GM12892 (cell line): Measurements from ENCODE around the gene ZCWPW1.
"Not testable (repeated sequence)": the region's sequence is repeated elsewhere in the genome, so short reads cannot be mapped to it uniquely, and the experiment has no call there.

ENCODE experiments used
- DNase-seq: peaks from one replicate; pipeline ENCODE4 v3.0.0; 2011; ENCODE audit not compliant: insufficient read length
- FAIRE-seq: peaks from 2 replicates; lab custom pipeline; 2011; peaks lifted over from hg19 to GRCh38; lab: Jason Lieb, UNC
- POLR2A ChIP-seq: IDR thresholded peaks from 2 replicates; pipeline ENCODE4 v1.6.1; 2011; ENCODE audit warnings: low read depth, low read length, control low read depth
- POLR2AphosphoS5 ChIP-seq: IDR thresholded peaks from 2 replicates; pipeline ENCODE4 v1.6.1; 2011; ENCODE audit warnings: low read depth, low read length, control low read depth
- TAF1 ChIP-seq: IDR thresholded peaks from 2 replicates; pipeline ENCODE4 v1.6.1; 2011; ENCODE audit warnings: low read depth, mild to moderate bottlenecking, control low read depth, low read length, borderline replicate concordance

Gene ZCWPW1

DNA sequence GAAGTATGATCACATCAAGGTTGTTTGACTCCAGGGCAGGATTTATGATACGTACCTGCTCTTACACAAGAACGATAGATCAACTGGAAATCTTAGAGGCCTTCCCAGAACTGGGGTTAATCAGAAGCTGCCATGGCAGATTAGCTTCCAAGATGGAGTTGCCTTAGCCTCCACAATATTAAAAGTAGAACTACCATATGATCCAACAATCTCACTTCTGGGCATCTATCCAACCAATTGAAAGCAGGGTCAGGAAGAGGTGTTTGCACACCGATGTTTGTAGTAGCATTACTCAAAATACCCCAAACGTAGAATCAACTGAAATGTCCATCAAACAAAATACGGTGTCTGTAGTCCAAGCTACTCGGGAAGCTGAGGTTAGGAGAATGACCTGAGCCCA lies 64.0 kb downstream of the ZCWPW1 start:
- no peak for FAIRE-seq
- no peak for DNase-seq
- TF ChIP-seq POLR2A (no peak), TAF1 (no peak), POLR2AphosphoS5 (no peak)

DNA sequence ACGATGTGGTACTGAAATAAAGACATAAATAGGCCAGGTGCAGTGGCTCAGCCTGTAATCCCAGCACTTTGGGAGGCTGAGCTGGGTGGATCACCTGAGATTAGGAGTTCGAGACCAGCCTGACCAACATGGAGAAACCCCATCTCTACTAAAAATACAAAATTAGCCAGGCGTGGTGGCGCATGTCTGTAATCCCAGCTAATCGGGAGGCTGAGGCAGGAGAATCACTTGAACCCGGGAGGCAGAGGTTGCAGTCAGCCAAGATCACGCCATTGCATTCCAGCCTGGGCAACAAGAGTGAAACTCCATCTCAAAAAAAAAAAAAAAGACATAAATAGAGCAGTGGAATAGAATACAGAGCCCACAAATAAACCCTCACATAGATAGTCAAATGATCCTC lies 64.7 kb downstream of the ZCWPW1 start:
- DNase-seq, FAIRE-seq: not testable (repeated sequence)

DNA sequence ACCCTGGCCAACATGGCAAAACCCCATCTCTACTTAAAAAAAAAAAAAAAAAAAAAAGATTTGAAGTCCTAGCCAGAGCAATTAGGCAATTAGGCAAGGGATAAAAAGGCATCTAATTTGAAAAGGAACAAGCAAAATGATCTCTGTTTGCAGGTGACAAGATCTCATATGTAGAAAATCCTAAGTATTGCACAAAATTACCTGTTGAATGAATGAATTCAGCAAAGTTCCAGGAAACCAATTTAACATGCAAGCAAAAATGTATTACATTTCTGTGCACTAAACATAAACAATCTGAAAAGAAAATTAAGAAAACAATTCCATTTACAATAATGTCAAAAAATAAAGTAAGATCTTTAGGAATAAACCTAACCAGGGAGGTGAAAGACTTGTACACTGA lies 65.4 kb downstream of the ZCWPW1 start:
- DNase-seq (no peak), FAIRE-seq (no peak)
- TF ChIP-seq POLR2A (no peak), TAF1 (no peak), POLR2AphosphoS5 (no peak)

DNA sequence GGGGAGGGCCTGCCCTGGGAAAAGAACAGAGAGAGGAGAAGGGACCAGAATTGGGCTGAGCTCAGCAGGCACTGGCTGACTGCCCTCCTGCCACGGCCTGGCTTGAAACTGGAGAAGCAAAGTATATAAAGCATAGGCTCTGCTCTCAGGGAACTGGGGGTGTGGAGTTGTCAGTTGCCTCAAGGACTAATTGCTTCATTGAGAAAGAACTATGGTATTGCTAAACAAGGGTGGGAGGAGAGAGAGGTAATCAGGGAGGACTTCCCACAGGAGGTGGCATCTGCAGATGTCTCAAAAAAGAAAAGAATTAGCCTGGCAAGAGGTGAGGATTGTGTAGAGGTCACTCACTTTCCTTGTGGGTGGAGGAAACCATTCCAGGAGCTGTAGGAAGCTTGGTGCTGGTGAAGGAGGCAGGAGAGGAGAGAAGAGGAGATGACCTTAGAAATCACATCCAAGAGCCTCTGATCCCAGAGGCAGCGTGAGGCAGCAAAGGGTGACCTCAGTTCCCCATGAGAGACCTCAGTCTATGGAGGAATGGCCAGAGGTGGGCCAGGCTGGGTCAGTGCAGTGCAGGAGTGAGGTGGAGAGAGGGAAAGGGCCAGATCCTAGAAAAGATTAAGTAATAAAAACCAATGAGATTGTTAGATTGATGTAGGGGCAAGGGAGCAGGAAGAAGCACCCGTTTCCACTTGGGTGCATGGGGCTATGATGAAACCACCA lies 68.2 kb downstream of the ZCWPW1 start:
- no peak for DNase-seq
- no peak for FAIRE-seq
- TF ChIP-seq POLR2AphosphoS5 (no peak), TAF1 (no peak), POLR2A (no peak)

DNA sequence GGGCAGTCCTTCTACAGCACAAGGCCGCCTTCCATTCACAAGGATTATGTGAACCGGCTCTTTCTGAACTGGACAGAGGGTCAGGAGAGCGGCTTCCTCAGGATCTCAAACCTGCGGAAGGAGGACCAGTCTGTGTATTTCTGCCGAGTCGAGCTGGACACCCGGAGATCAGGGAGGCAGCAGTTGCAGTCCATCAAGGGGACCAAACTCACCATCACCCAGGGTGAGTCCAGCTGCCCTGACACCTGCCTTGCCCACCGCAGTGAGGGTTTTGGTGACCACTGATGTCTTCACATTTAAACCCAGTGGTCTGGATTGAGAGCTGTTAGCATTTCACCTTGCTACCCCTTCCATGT lies 69.7 kb downstream of the ZCWPW1 start:
- DNase-seq = no peak
- TF ChIP-seq POLR2A (no peak), TAF1 (no peak), POLR2AphosphoS5 (no peak)
- no peak for FAIRE-seq

DNA sequence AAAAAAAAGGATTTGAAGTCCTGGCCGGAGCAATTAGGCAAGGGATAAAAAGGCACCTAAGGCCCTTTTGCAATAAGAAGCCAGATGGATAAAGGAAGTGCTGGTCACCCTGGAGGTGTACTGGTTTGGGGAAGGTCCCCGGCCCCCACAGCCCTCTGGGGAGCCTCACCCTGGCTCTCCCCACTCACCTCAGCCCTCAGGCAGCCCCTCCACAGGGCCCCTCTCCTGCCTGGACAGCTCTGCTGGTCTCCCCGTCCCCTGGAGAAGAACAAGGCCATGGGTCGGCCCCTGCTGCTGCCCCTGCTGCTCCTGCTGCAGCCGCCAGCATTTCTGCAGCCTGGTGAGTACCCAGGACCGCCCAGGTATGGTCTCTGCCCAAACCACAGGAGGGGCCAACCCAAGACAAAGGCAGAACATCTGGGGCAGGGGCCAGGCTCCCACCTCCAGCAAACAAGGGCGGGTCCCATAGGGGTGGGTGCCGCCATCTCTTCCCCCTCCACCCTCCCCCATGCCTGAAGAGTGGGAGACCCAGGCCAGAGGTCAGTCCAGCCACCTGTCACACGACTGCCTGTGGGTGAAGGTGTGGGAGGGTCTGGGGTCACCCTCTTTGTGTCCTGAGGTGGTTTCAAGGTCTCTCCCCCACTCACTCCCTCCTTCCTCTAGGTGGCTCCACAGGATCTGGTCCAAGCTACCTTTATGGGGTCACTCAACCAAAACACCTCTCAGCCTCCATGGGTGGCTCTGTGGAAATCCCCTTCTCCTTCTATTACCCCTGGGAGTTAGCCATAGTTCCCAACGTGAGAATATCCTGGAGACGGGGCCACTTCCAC lies 70.3 kb downstream of the ZCWPW1 start, which contains the start of gene PILRB:
TSS of gene PILRB (plus strand) at position 91 of the 830 bp plus-strand sequence. CDS start at position 277, 186 bp downstream.
- DNase-seq (no peak), FAIRE-seq (peak; percentile 93)
- TF ChIP-seq TAF1 = no peak
- TF ChIP-seq POLR2AphosphoS5 = no peak; the same call in 1 of the 2 replicates
- 0 out of 2 replicates have a peak, but pooled peaks have one; percentile 36 for TF ChIP-seq POLR2A

DNA sequence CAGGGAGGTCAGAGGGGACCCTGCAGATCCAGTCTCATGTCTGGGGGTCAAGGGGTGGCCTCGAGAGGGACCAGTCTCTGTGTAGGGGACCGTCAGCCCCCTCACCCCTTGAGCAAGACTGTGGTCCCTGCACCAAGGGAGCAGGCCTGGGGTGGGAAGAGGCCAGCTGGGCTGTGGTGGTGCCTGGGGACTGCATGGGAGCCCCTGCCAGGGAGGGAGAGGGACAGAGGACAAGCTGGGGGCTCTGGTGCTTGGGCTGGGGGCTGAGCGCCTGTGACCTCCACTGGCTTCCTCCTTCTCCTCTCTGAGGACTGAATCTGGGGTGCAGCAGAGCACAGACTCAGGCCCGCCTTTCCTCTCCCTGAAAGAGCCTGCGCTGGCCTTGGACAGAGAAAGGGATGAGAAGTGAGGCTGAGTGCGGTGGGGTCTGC lies 71.4 kb downstream of the ZCWPW1 start:
- DNase-seq (no peak), FAIRE-seq (no peak)
- TF ChIP-seq POLR2A (no peak), POLR2AphosphoS5 (no peak), TAF1 (no peak)

DNA sequence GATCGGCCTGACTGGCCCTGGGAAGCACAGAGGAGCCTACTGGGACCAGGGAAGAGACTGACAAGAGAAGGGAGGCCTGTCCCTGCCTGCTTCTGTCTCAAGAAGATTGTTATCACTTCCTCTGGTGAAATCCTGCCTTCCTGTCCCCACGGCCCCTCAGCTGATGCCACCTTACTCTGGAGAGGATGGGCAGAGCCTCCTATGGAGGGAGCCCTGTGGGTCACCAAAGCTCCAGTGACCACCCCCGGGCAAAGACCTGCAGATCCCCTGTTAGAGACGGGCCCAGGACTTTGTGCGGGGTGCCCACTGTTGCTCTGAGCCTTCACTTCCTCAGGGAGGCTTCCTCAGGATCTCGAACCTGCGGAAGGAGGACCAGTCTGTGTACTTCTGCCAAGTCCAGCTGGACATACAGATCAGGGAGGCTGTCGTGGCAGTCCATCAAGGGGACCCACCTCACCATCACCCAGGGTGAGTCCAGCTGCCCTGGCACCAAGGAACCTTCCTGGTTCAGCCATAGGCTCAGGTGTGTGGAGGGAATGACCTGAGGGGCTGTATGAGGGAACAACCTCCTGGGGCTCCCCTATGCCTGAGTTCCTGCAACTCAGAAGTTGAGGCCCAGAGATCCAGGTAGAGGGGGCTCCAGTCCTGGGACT lies 72.0 kb downstream of the ZCWPW1 start:
- FAIRE-seq = no peak

DNA sequence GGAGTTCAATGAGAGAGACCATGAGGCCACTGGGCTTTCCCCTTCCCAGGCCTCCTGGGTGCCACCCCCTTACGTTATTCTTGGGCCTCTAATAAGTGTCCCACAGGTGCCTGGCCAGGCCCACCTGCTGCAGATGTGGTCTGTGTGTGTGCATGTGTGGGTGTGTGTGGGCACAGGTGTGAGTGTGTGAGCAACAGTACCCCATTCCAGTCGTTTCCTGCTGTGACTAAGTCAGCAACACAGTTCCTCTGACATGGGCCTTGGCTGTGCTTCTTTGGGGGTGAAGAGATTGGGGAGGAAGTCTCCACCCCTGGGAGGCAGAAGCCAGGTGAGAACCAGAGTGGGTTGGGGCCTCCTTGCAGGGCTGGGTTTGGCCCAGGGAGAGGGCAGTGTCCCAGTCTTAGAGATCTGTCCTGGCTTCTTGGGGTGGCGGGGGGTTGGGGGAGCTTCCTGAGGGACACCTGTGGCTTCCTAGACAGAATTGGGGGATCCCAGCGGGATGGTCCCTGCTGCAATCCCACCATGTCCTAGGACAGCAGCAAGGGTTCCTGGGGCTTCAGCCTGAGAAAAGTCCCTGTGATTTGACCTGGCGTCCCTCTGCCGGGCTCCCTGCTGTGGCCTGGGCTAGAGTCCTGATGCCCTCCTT lies 74.7 kb downstream of the ZCWPW1 start:
- FAIRE-seq = no peak
- peak; percentile 50; the same call in 1 of the 2 replicates for TF ChIP-seq POLR2A
- TF ChIP-seq TAF1 = no peak
- no peak for TF ChIP-seq POLR2AphosphoS5

More for the DNA sequence above, 72.0 kb downstream of the ZCWPW1 start:
- DNase-seq = no peak
- no peak for TF ChIP-seq POLR2AphosphoS5
- TF ChIP-seq POLR2A = no peak; the same call in 1 of the 2 replicates
- TF ChIP-seq TAF1 = no peak

DNA sequence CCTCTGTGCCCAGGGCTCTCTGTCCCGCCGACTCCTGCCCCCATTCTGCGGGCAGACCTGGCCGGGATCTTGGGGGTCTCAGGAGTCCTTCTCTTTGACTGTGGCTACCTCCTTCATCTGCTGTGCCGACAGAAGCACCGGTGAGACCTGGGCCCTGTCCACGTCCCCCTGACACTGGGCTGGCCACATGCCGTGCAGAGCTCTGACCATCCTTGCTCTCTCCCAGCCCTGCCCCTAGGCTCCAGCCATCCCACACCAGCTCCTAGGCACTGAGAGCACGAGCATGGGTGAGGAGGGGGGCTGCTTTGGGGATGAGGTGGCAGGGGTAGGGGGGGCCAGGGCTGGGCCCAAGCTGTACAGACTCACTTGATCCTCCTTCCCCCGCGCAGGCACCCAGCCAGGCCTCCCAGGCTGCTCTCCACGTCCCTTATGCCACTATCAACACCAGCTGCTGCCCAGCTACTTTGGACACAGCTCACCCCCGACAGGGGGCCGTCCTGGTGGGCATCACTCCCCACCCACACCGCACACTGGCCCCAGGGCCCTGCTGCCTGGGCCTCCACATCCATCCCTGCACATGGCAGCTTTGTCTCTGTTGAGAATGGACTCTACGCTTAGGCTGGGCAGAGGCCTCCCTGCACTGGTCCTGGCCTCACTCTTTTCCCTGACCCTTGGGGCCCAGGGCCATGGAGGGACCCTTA lies 75.4 kb downstream of the ZCWPW1 start:
- DNase-seq = no peak
- TF ChIP-seq POLR2AphosphoS5 (0 out of 2 replicates have a peak, but pooled peaks have one; percentile 38), POLR2A (no peak)
- no peak for FAIRE-seq

More for the DNA sequence above, 74.7 kb downstream of the ZCWPW1 start:
- DNase-seq = no peak

DNA sequence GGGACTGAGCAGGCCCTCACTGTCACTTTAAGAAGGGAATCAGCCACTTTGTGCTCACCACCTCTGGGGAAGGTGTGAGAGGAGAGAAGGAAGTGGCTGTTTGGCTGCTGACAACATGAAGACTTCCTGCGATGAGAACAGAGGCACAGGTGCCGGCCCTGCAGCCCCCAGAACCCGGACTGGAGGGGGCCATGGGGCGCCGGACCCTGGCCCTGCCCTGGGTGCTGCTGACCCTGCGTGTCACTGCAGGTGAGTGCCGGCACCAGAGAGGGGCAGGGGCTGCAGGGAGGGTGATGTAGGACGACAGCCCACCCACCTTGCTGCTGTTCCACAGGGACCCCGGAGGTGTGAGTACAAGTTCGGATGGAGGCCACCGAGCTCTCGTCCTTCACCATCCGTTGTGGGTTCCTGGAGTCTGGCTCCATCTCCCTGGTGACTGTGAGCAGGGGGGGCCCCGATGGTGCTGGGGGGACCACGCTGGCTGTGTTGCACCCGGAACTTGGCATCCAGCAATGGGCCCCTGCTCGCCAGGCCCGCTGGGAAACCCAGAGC lies 76.2 kb downstream of the ZCWPW1 start:
- DNase-seq = not testable (repeated sequence)
- peak; percentile 90 for FAIRE-seq
